Ectodermal cell (in vitro differentiated cells): ENCODE measurements around the gene TECR.
A peak's percentile ranks its signal among the peaks of the same experiment; 100 is the strongest.

Experiments used
- H3K27ac ChIP-seq: 2 replicates; pipeline ENCODE4 v1.7.0; 2013; ENCODE audit warnings: mild to moderate bottlenecking, low read depth, low read length; ENCODE audit not compliant: insufficient read depth, poor library complexity, severe bottlenecking
- H3K27me3 ChIP-seq: 2 replicates; pipeline ENCODE4 v1.7.0; 2013; ENCODE audit warnings: mild to moderate bottlenecking, low read length; ENCODE audit not compliant: insufficient read depth, control insufficient read depth, poor library complexity, severe bottlenecking
- H3K36me3 ChIP-seq: one replicate; pipeline ENCODE4 v1.7.0; 2013; ENCODE audit warnings: low read length; ENCODE audit not compliant: control insufficient read depth, insufficient read depth
- H3K4me1 ChIP-seq: one replicate; pipeline ENCODE4 v1.7.0; 2013; ENCODE audit warnings: low read length; ENCODE audit not compliant: control insufficient read depth, insufficient read depth
- H3K4me3 ChIP-seq: 2 replicates; pipeline ENCODE4 v1.7.0; 2013; ENCODE audit warnings: low read depth, low read length, control low read depth; ENCODE audit not compliant: insufficient read depth
- H3K9me3 ChIP-seq: 2 replicates; pipeline ENCODE4 v1.7.0; 2013; ENCODE audit warnings: mild to moderate bottlenecking, low read length, moderate library complexity; ENCODE audit not compliant: control insufficient read depth
- WGBS, 2 experiments: methylation state at CpG; one replicate each; pipeline ENCODE4 v1.1.7; 2013; ENCODE audit warnings: missing lambda C conversion rate in 2 of 2; 5-methylcytosine and 5-hydroxymethylcytosine counted together

TECR gene

GRCh38 chr19:14510311-14511228 lies 18.8 kb upstream of the TECR start:
- no peak overlapping the region for H3K4me3 ChIP-seq

GRCh38 chr19:14511229-14511593 lies 18.2 kb upstream of the TECR start:
- 86 to 94% methylated on average over 4 of the region's 4 CpGs for WGBS, 2 experiments
- no peaks in the 10 kb centered on the region for H3K4me1 ChIP-seq
- no peaks in the 10 kb centered on the region for H3K9me3 ChIP-seq
- peaks cover 11% of the 10 kb centered on the region for H3K36me3 ChIP-seq
- H3K27ac ChIP-seq: no peak overlapping the region
- no peak overlapping the region for H3K4me3 ChIP-seq
- no peaks in the 10 kb centered on the region for H3K27me3 ChIP-seq

More at GRCh38 chr19:14510311-14511228, 18.8 kb upstream of the TECR start:
- Histone ChIP-seq H3K36me3 (peaks cover 9% of the 10 kb centered on the region), H3K9me3 (no peaks in the 10 kb centered on the region), H3K4me1 (no peaks in the 10 kb centered on the region), H3K27me3 (no peaks in the 10 kb centered on the region), H3K27ac (no peak overlapping the region)
- WGBS, 2 experiments: 86 to 92% methylated on average over 21 to 22 of the region's 22 CpGs

- H3K4me1 ChIP-seq: no peaks in the 10 kb centered on the region
- no peak overlapping the region for H3K4me3 ChIP-seq
- no peaks in the 10 kb centered on the region for H3K9me3 ChIP-seq
- no peaks in the 10 kb centered on the region for H3K27me3 ChIP-seq
- peaks cover 11% of the 10 kb centered on the region for H3K36me3 ChIP-seq
- H3K27ac ChIP-seq: no peak overlapping the region
- 93 to 96% methylated on average over 14 of the region's 14 CpGs for WGBS, 2 experiments
These were observed 16.9 kb upstream of the TECR start for GRCh38 chr19:14512406-14512961.

GRCh38 chr19:14514215-14514863 lies 15.1 kb upstream of the TECR start:
- WGBS, 2 experiments: 95 to 97% methylated on average over 8 of the region's 8 CpGs
- no peaks in the 10 kb centered on the region for H3K4me1 ChIP-seq
- H3K27me3 ChIP-seq: no peaks in the 10 kb centered on the region
- H3K27ac ChIP-seq: no peak overlapping the region
- peaks cover 11% of the 10 kb centered on the region for H3K36me3 ChIP-seq
- no peaks in the 10 kb centered on the region for H3K9me3 ChIP-seq
- H3K4me3 ChIP-seq: no peak overlapping the region

GRCh38 chr19:14515501-14516047 lies 13.8 kb upstream of the TECR start:
- H3K27ac ChIP-seq: no peak overlapping the region
- H3K36me3 ChIP-seq: peaks cover 11% of the 10 kb centered on the region
- H3K9me3 ChIP-seq: no peaks in the 10 kb centered on the region
- H3K4me3 ChIP-seq: no peak overlapping the region
- no peaks in the 10 kb centered on the region for H3K27me3 ChIP-seq
- WGBS, 2 experiments: 95% methylated on average over 8 of the region's 8 CpGs
- no peaks in the 10 kb centered on the region for H3K4me1 ChIP-seq

- 91 to 94% methylated on average over 15 of the region's 15 CpGs for WGBS, 2 experiments
- H3K27ac ChIP-seq: no peak overlapping the region
- H3K9me3 ChIP-seq: no peaks in the 10 kb centered on the region
- H3K4me1 ChIP-seq: no peaks in the 10 kb centered on the region
- peaks cover 11% of the 10 kb centered on the region for H3K36me3 ChIP-seq
- H3K4me3 ChIP-seq: no peak overlapping the region
- no peaks in the 10 kb centered on the region for H3K27me3 ChIP-seq
These were observed 13.3 kb upstream of the TECR start for GRCh38 chr19:14516048-14516534.

GRCh38 chr19:14516746-14517438 lies 12.5 kb upstream of the TECR start:
- Histone ChIP-seq H3K27me3 (no peaks in the 10 kb centered on the region), H3K4me1 (no peaks in the 10 kb centered on the region), H3K9me3 (no peaks in the 10 kb centered on the region), H3K27ac (no peak overlapping the region), H3K4me3 (peak overlapping the region; percentile 92), H3K36me3 (peaks cover 11% of the 10 kb centered on the region)
- WGBS, 2 experiments: 60 to 63% methylated on average over 18 to 20 of the region's 22 CpGs

GRCh38 chr19:14517446-14517839 lies 12.0 kb upstream of the TECR start:
- Histone ChIP-seq H3K36me3 (peaks cover 11% of the 10 kb centered on the region), H3K4me3 (peak overlapping the region; percentile 92), H3K9me3 (no peaks in the 10 kb centered on the region), H3K27me3 (no peaks in the 10 kb centered on the region), H3K4me1 (no peaks in the 10 kb centered on the region), H3K27ac (no peak overlapping the region)
- WGBS, 2 experiments: 0% methylated on average over 32 of the region's 32 CpGs

GRCh38 chr19:14517840-14518505 lies 11.4 kb upstream of the TECR start, which contains the start of gene DNAJB1:
Gene DNAJB1, minus strand, starts transcription at chr19:14518397. Its CDS starts 48 bp downstream, at chr19:14518349.
- H3K4me3 ChIP-seq: peak within 1 kb of the TSS; percentile 92
- no peaks in the 10 kb centered on the region for H3K4me1 ChIP-seq
- peak within 1 kb of the TSS; percentile 91 for H3K27ac ChIP-seq
- no peaks in the 10 kb centered on the region for H3K27me3 ChIP-seq
- H3K36me3 ChIP-seq: peaks cover 11% of the 10 kb centered on the region
- WGBS, 2 experiments: 0% methylated on average over 82 of the region's 82 CpGs
- H3K9me3 ChIP-seq: no peaks in the 10 kb centered on the region
